Measurements from ENCODE around the gene SLC2A10.
"Not testable (repeated sequence)": the region's sequence is repeated elsewhere in the genome, so short reads cannot be mapped to it uniquely, and the experiment has no call there.

SLC2A10 gene

GRCh38 chr20:46673394-46674252, 35.8 kb upstream of the SLC2A10 start:
- TF ChIP-seq CTCF (IDR thresholded peaks at IDR 0.05; ENCODE audit: low read depth, low read length, missing control alignments) = no peak
- no peak for DNase-seq (ENCODE audit: extremely low read depth, low read depth)
- H3K4me3 ChIP-seq (replicated peaks; ENCODE audit: low read depth, low read length) = no peak overlapping the region

DNA sequence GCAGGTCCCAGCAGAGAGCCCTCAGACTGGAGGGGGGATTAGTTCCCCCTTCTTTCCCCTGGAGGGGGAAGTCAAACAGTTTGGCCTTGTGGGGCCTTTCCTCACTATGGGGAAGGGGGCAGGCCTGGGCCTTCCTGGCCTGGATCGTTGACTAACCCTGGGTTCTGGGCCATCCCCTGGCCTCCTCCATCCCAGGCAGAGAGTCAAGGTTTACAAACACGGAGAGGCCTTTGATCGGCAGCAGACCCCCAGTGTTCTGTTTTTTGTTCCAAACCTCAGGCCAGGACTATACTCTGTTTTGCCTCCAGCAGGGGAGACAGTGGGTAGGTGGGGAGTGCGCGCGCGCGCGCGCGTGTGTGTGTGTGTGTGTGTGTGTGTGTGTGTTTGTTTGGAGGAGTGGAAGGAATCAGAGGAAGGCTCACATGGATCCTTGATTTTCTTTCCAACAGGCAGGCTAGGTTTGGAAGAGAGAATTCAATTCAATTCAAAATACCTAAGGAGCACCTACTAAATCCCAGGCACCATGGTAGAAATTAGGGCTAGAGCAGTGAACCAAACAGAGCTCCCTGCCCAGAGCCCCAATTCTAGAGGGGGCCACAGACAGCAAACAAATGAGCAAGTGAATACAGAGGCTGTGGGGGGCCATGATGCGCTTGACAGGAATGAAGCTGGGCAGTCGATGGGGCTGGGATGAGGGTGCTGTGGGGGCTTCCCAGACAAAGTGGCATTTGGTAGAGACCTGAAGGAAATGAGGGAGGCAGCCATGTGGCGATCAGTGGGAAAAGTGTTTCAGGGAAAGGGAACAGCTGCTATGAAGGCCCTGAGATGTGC, 35.0 kb upstream of the SLC2A10 start:
- DNase-seq (ENCODE audit: extremely low read depth, low read depth) = no peak
- no peak for TF ChIP-seq CTCF (IDR thresholded peaks at IDR 0.05; ENCODE audit: low read depth, low read length, missing control alignments)
- no peak overlapping the region for H3K4me3 ChIP-seq (replicated peaks; ENCODE audit: low read depth, low read length)

- H3K4me3 ChIP-seq (replicated peaks; ENCODE audit: low read depth, low read length); DNase-seq (ENCODE audit: extremely low read depth, low read depth): not testable (repeated sequence)
Measured at GRCh38 chr20:46676649-46677316, 32.7 kb upstream of the SLC2A10 start.

DNA sequence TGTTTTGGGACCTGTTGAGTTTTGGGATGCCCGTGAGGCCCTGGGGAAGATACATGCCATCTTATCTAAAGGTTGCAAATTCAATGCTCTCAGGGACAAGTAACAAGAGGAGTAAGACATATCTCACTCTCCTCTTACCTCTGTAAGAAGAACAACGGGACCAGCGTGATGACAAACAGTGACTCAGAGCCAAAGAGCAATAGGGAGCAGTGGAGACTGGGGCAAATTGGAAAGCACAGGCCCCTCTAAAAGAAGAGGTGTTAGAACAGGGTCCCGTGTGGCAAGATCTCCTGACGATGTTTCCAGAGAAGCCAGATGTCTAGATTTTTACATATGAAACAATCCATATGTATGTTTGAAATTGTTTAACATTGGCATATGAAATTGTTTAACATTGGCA, 31.8 kb upstream of the SLC2A10 start:
- H3K4me3 ChIP-seq (replicated peaks; ENCODE audit: low read depth, low read length) = no peak overlapping the region
- DNase-seq (ENCODE audit: extremely low read depth, low read depth) = no peak
- no peak for TF ChIP-seq CTCF (IDR thresholded peaks at IDR 0.05; ENCODE audit: low read depth, low read length, missing control alignments)

- no peak overlapping the region for H3K4me3 ChIP-seq (replicated peaks; ENCODE audit: low read depth, low read length)
- no peak for DNase-seq (ENCODE audit: extremely low read depth, low read depth)
- no peak for TF ChIP-seq CTCF (IDR thresholded peaks at IDR 0.05; ENCODE audit: low read depth, low read length, missing control alignments)
Measured at GRCh38 chr20:46678516-46678915, 30.9 kb upstream of the SLC2A10 start.

- H3K4me3 ChIP-seq (replicated peaks; ENCODE audit: low read depth, low read length) = no peak overlapping the region
- no peak for DNase-seq (ENCODE audit: extremely low read depth, low read depth)
- TF ChIP-seq CTCF (IDR thresholded peaks at IDR 0.05; ENCODE audit: low read depth, low read length, missing control alignments) = no peak
Measured at GRCh38 chr20:46680684-46681031, 28.8 kb upstream of the SLC2A10 start.
